Measurements from ENCODE around the gene COX6B2.
A peak's percentile ranks its signal among the peaks of the same experiment; 100 is the strongest.

Gene COX6B2

DNA sequence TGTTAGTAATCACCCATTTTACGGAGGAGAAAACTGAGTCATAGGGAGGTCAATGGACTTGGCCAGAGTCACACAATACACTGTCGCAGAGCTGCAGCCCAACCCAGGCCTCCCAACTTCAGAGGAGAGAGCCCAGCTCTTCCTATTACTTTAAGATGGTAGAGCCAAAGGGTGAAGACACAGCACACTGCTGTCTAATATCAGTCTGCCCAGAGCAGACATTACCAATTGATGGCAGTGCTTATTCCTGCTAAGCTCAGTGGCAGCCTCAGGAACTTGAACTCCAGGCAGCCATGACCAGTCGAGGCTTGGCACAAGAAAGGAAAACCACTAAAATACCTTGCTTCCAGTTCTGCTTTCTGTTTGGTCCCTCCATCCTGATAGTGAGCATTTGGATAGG is 47.8 kb downstream of the COX6B2 start:
- TF ChIP-seq, protein P1, sequence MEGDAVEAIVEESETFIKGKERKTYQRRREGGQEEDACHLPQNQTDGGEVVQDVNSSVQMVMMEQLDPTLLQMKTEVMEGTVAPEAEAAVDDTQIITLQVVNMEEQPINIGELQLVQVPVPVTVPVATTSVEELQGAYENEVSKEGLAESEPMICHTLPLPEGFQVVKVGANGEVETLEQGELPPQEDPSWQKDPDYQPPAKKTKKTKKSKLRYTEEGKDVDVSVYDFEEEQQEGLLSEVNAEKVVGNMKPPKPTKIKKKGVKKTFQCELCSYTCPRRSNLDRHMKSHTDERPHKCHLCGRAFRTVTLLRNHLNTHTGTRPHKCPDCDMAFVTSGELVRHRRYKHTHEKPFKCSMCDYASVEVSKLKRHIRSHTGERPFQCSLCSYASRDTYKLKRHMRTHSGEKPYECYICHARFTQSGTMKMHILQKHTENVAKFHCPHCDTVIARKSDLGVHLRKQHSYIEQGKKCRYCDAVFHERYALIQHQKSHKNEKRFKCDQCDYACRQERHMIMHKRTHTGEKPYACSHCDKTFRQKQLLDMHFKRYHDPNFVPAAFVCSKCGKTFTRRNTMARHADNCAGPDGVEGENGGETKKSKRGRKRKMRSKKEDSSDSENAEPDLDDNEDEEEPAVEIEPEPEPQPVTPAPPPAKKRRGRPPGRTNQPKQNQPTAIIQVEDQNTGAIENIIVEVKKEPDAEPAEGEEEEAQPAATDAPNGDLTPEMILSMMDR (IDR thresholded peaks at IDR 0.05; ENCODE audit: low read depth, low read length, missing control alignments) = no peak
- no peak overlapping the region for H3K4me3 ChIP-seq (ENCODE audit: low read depth, low read length)

DNA sequence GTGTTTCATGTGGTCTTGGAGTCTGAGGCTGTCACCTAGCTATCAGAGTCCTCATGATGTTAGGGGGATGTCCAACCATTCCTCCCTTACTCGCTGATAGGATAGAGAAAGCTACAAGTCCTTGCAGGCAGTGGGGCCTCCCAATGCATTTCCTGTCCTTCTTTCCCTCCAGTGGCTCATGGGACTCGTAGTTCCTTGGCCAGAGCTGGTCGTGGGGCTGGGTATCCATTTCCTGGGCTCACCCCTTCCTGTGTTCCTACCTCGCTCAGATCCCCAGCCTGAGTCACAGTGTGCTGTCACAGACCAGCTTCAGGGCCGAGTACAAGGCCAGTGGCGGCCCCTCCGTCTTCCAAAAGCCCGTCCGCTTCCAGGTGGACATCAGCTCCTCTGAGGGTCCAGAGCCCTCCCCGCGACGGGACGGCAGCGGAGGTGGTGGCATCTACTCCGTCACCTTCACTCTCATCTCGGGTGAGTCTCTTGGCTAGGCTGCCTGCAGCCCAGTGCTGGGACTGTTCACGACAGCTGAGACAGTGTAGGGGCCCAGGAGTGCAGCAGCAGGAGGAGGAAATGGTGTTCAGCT is 48.4 kb downstream of the COX6B2 start:
- TF ChIP-seq, protein P1 (IDR thresholded peaks at IDR 0.05; ENCODE audit: low read depth, low read length, missing control alignments) = no peak
- no peak overlapping the region for H3K4me3 ChIP-seq (ENCODE audit: low read depth, low read length)
- DNase-seq (ENCODE audit: low read depth) = no peak

More for the DNA sequence above, 47.8 kb downstream of the COX6B2 start:
- no peak for DNase-seq (ENCODE audit: low read depth)

DNA sequence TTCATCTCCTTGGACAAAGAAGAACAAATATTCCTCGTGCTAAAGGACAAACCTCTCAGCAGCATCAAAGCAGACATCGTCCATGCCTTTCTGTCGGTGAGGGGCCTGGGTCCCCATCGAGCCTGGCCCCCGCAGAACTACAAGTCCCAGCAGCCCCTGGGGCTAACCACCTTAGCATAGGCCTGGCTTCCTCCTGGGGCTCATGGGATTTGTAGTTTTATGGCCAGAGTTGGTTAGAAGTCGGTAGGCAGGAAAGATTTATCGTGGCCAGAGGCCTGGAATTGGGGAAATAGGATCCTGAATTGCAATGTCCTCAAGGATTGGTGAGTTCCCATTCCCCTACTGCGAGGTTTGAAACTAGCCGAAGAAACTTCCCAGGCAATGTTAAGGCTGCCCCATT is 49.0 kb downstream of the COX6B2 start:
- DNase-seq (ENCODE audit: low read depth) = no peak
- no peak overlapping the region for H3K4me3 ChIP-seq (ENCODE audit: low read depth, low read length)
- TF ChIP-seq, protein P1 (IDR thresholded peaks at IDR 0.05; ENCODE audit: low read depth, low read length, missing control alignments) = no peak

DNA sequence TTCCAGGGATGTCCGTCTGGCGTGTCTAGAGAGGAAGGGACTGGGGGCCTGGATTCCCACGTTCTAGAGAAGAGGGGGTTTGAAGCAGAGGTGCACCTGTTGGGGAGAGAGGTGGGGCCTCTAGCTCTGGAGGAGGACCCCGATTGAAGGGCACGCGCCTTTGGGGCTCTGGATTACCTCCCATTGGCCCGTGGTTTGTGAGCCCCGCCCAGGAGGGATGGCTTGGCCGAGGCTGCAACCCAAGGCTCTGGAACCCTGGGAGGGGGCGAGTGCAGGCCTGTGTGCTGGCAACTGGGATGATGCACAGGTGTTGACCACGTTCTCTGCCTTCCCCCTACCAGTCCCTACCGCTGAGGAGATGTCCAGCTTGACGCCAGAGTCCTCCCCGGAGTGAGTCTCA is 49.5 kb downstream of the COX6B2 start:
- TF ChIP-seq, protein P1 (IDR thresholded peaks at IDR 0.05; ENCODE audit: low read depth, low read length, missing control alignments) = no peak
- no peak overlapping the region for H3K4me3 ChIP-seq (ENCODE audit: low read depth, low read length)
- no peak for DNase-seq (ENCODE audit: low read depth)

DNA sequence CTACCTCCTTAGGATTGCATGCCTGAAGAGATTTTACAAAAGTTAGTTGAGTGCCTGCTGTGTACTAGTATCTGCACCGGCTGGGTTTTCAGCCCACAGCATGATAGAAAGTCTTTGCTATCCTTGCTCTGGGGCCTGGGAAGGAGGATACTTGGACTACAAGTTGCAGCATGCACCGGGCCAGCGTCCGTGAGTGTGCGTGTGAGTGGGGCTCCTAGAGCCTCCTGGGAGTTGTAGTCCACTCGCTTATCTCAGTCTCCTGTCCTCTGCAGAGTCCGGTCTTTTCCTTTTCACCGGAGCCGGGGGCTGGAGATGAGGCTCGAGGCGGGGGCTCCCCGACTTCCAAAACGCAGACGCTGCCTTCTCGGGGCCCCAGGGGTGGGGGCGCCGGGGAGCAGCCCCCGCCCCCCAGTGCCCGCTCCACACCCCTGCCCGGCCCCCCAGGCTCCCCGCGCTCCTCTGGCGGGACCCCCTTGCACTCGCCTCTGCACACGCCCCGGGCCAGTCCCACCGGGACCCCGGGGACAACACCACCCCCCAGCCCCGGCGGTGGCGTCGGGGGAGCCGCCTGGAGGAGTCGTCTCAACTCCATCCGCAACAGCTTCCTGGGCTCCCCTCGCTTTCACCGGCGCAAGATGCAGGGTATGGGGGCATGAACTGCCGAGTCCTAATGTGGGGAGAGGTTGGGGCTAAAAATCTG is 50.1 kb downstream of the COX6B2 start:
- no peak overlapping the region for H3K4me3 ChIP-seq (ENCODE audit: low read depth, low read length)
- TF ChIP-seq, protein P1 (IDR thresholded peaks at IDR 0.05; ENCODE audit: low read depth, low read length, missing control alignments) = no peak
- no peak for DNase-seq (ENCODE audit: low read depth)

DNA sequence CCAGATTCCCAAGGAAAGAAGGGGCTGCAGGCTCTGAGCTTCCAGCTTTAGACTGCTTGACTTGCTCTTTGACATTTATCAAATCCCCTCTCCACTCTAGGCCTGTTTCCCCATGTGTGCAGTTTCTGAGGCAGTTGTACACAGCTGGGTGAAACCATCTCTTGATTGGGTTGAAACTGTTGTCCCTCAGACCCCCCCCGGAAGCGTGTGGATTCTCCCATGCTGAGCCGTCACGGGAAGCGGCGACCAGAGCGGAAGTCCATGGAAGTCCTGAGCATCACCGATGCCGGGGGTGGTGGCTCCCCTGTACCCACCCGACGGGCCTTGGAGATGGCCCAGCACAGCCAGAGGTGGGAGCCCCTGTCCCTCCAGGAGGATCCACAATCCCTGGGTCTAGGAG is 51.0 kb downstream of the COX6B2 start:
- no peak for DNase-seq (ENCODE audit: low read depth)
- TF ChIP-seq, protein P1 (IDR thresholded peaks at IDR 0.05; ENCODE audit: low read depth, low read length, missing control alignments) = no peak
- H3K4me3 ChIP-seq (ENCODE audit: low read depth, low read length) = no peak overlapping the region

DNA sequence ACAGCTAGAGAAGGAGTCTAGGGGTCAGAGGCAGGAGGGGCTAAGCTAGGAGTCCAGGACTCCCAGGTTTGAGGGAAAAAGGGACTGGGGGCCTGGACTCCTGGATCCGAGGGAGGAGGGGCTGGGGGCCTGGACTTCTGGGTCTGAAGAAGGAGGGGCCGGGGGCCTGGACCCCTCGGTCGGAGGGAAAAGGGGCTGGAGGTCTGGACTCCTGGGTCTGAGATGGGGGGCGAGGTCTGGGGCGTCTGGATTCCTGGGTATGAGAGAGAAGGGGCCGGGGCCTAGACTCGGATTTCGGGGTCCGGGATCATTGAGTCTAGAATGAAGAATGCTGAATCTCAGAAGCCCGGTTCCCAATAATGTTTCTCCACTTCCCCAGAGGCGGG is 52.2 kb downstream of the COX6B2 start:
- peak overlapping the region; percentile 29 for H3K4me3 ChIP-seq (ENCODE audit: low read depth, low read length)
- TF ChIP-seq, protein P1 (IDR thresholded peaks at IDR 0.05; ENCODE audit: low read depth, low read length, missing control alignments) = no peak
- DNase-seq (ENCODE audit: low read depth) = no peak
